ENCODE results near the gene COL21A1.

Gene COL21A1

GRCh38 chr6:56230976-56231566 is 16.3 kb downstream of the COL21A1 start:
- DNase-seq (ENCODE audit: extremely low spot score) = no peak
- POLR2A ChIA-PET = no interaction called here
- CTCF ChIA-PET = no interaction called here
- TF ChIP-seq CTCF (IDR thresholded peaks at IDR 0.05; ENCODE audit: control extremely low read depth, extremely low read depth, low read depth, missing control alignments) = no peak

GRCh38 chr6:56227071-56227879 is 20.1 kb downstream of the COL21A1 start:
- CTCF ChIA-PET = interaction anchor here (1.3 kb wide), 1 partner anchor 25 kb away, joined by 3 read pairs; no protein-coding TSS in a partner anchor
- TF ChIP-seq CTCF (IDR thresholded peaks at IDR 0.05; ENCODE audit: control extremely low read depth, extremely low read depth, low read depth, missing control alignments) = no peak
- POLR2A ChIA-PET = no interaction called here
- no peak for DNase-seq (ENCODE audit: extremely low spot score)

GRCh38 chr6:56223995-56224394 is 23.4 kb downstream of the COL21A1 start:
- DNase-seq (ENCODE audit: extremely low spot score) = no peak
- POLR2A ChIA-PET = no interaction called here
- no peak for TF ChIP-seq CTCF (IDR thresholded peaks at IDR 0.05; ENCODE audit: control extremely low read depth, extremely low read depth, low read depth, missing control alignments)
- CTCF ChIA-PET = no interaction called here

GRCh38 chr6:56222499-56222898 is 24.9 kb downstream of the COL21A1 start:
- ChIA-PET POLR2A (no interaction called here), CTCF (interaction anchor here (0.7 to 1.5 kb wide), 2 partner anchors 11 to 19 kb away, joined by 4 read pairs; no protein-coding TSS in a partner anchor)
- no peak for TF ChIP-seq CTCF (IDR thresholded peaks at IDR 0.05; ENCODE audit: control extremely low read depth, extremely low read depth, low read depth, missing control alignments)
- no peak for DNase-seq (ENCODE audit: extremely low spot score)

GRCh38 chr6:56220078-56220477 is 27.3 kb downstream of the COL21A1 start:
- no peak for TF ChIP-seq CTCF (IDR thresholded peaks at IDR 0.05; ENCODE audit: control extremely low read depth, extremely low read depth, low read depth, missing control alignments)
- no peak for DNase-seq (ENCODE audit: extremely low spot score)
- POLR2A ChIA-PET = no interaction called here
- CTCF ChIA-PET = no interaction called here

- POLR2A ChIA-PET = no interaction called here
- no peak for TF ChIP-seq CTCF (IDR thresholded peaks at IDR 0.05; ENCODE audit: control extremely low read depth, extremely low read depth, low read depth, missing control alignments)
These were observed 32.7 kb downstream of the COL21A1 start for GRCh38 chr6:56214703-56215101.

More at GRCh38 chr6:56214703-56215101, 32.7 kb downstream of the COL21A1 start:
- DNase-seq (ENCODE audit: extremely low spot score) = no peak
- CTCF ChIA-PET = no interaction called here
